Effector memory CD4-positive, alpha-beta T cell (primary cell): ENCODE measurements around the gene XRCC5.

Source experiments
- DNase-seq, 3 donors: peaks; one replicate each; pipeline ENCODE4 v3.0.0-alpha.2; 2020
- H3K27ac ChIP-seq: 2 replicates; pipeline ENCODE4 v1.7.0; 2013; ENCODE audit warnings: mild to moderate bottlenecking, low read length, moderate library complexity; ENCODE audit not compliant: insufficient read depth, poor library complexity, severe bottlenecking
- H3K27me3 ChIP-seq: replicated peaks from 2 replicates; pipeline ENCODE4 v1.7.0; 2013; ENCODE audit warnings: mild to moderate bottlenecking, low read length; ENCODE audit not compliant: insufficient read depth, control insufficient read depth, poor library complexity, severe bottlenecking
- H3K36me3 ChIP-seq: 2 replicates; pipeline ENCODE4 v1.7.0; 2013; ENCODE audit warnings: mild to moderate bottlenecking, low read length, moderate library complexity; ENCODE audit not compliant: control insufficient read depth, insufficient read depth
- H3K4me1 ChIP-seq: 2 replicates; pipeline ENCODE4 v1.7.0; 2013; ENCODE audit warnings: low read length, mild to moderate bottlenecking; ENCODE audit not compliant: control insufficient read depth, insufficient read depth, poor library complexity, severe bottlenecking
- H3K4me3 ChIP-seq: 2 replicates; pipeline ENCODE4 v1.7.0; 2013; ENCODE audit warnings: low read length, low read depth, mild to moderate bottlenecking; ENCODE audit not compliant: insufficient read depth, poor library complexity, severe bottlenecking
- H3K9me3 ChIP-seq: 2 replicates; pipeline ENCODE4 v1.7.0; 2013; ENCODE audit warnings: mild to moderate bottlenecking, low read length, moderate library complexity; ENCODE audit not compliant: control insufficient read depth

Gene XRCC5

GRCh38 chr2:216083464-216084281 is 25.5 kb upstream of the XRCC5 start:
- Histone ChIP-seq H3K27ac (peak overlapping the region; percentile 52), H3K9me3 (no peaks in the 10 kb centered on the region), H3K4me1 (peaks cover 30% of the 10 kb centered on the region), H3K27me3 (no peaks in the 10 kb centered on the region), H3K36me3 (no peaks in the 10 kb centered on the region), H3K4me3 (no peak overlapping the region)
- no peak for DNase-seq

DNA sequence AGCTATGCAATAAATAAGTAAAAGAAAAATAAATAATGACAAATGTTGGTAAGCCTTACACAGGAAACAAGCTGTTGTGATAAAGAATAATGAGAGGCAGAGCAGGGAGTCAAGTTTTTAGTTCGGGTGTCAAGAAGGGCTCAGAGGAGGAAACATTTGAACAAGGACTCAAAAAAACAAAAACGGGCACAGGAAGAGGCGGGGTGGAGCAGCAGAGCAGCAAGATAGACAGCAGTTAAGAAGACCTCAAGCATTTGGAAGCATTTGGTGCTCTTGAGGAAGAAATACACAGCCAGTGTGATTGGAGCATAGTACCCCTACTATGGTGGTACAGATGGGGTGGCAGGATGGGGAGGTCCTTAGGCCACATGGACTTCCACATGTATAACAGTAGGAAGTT is 24.6 kb upstream of the XRCC5 start:
- Histone ChIP-seq H3K27me3 (no peaks in the 10 kb centered on the region), H3K27ac (peak overlapping the region; percentile 52), H3K36me3 (no peaks in the 10 kb centered on the region), H3K4me1 (peaks cover 30% of the 10 kb centered on the region), H3K4me3 (peak overlapping the region; percentile 10), H3K9me3 (no peaks in the 10 kb centered on the region)
- DNase-seq = peak in 1 of 3 donors; percentile 5

- Histone ChIP-seq H3K27ac (no peak overlapping the region), H3K4me1 (peaks cover 22% of the 10 kb centered on the region)
- no peak for DNase-seq
These were observed 22.8 kb upstream of the XRCC5 start for GRCh38 chr2:216086207-216086893.

GRCh38 chr2:216090369-216090786 is 18.8 kb upstream of the XRCC5 start:
- no peak for DNase-seq
- Histone ChIP-seq H3K9me3 (no peaks in the 10 kb centered on the region), H3K4me3 (no peak overlapping the region), H3K4me1 (no peaks in the 10 kb centered on the region), H3K27ac (no peak overlapping the region), H3K27me3 (no peaks in the 10 kb centered on the region), H3K36me3 (no peaks in the 10 kb centered on the region)

More at GRCh38 chr2:216086207-216086893, 22.8 kb upstream of the XRCC5 start:
- H3K27me3 ChIP-seq = no peaks in the 10 kb centered on the region
- H3K9me3 ChIP-seq = no peaks in the 10 kb centered on the region
- no peak overlapping the region for H3K4me3 ChIP-seq
- no peaks in the 10 kb centered on the region for H3K36me3 ChIP-seq

DNA sequence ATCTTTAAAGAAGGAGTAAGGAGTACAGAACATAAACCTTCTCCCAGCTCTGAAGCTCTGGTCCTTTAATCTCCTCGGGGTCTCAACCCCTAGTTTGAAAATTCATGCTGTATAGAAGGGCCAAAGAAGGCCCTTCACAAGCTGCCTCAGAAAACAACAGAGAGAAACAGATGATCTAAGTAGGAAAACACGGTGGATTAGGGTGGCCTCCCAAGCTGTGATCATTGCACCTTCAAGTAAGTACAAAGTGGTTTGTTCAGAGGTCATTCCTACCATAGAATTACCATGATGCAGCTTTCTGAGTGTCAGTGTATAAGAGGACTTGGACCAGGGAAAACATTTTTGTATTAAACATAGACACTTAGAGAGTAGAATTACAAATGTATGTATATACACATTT is 16.5 kb upstream of the XRCC5 start:
- DNase-seq = no peak
- H3K27ac ChIP-seq = no peak overlapping the region
- no peaks in the 10 kb centered on the region for H3K9me3 ChIP-seq
- no peaks in the 10 kb centered on the region for H3K4me1 ChIP-seq
- H3K36me3 ChIP-seq = peaks cover 3% of the 10 kb centered on the region
- no peak overlapping the region for H3K4me3 ChIP-seq
- no peaks in the 10 kb centered on the region for H3K27me3 ChIP-seq

DNA sequence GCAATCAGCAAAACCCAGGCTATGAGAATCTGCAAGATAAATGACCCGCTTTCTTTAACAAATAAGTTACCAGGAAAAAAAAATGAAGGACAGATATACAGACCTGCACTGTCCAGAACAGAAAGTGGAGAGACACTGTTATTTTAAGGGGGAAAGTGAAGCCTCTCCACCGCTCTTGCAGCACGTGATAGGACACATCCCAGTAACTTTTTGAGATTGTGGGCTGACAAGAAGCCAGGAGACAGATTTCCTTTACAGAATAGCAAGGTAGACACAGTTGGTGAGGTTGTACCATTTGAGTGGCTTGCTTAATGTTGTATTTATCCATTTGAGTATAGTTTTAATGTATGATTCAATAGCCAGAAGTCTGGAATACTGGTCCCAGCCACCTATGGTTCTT is 14.4 kb upstream of the XRCC5 start:
- no peak overlapping the region for H3K4me3 ChIP-seq
- no peak overlapping the region for H3K27ac ChIP-seq
- H3K4me1 ChIP-seq = no peaks in the 10 kb centered on the region
- no peaks in the 10 kb centered on the region for H3K27me3 ChIP-seq
- H3K9me3 ChIP-seq = no peaks in the 10 kb centered on the region
- peaks cover 3% of the 10 kb centered on the region for H3K36me3 ChIP-seq
- DNase-seq = no peak

- DNase-seq = no peak
- no peaks in the 10 kb centered on the region for H3K27me3 ChIP-seq
- no peak overlapping the region for H3K4me3 ChIP-seq
- H3K4me1 ChIP-seq = no peaks in the 10 kb centered on the region
- no peaks in the 10 kb centered on the region for H3K9me3 ChIP-seq
- peaks cover 15% of the 10 kb centered on the region for H3K36me3 ChIP-seq
- H3K27ac ChIP-seq = no peak overlapping the region
These were observed 10.5 kb upstream of the XRCC5 start for GRCh38 chr2:216098421-216099334.

- no peaks in the 10 kb centered on the region for H3K9me3 ChIP-seq
- no peak overlapping the region for H3K27ac ChIP-seq
- H3K36me3 ChIP-seq = peaks cover 15% of the 10 kb centered on the region
- no peaks in the 10 kb centered on the region for H3K27me3 ChIP-seq
- H3K4me1 ChIP-seq = no peaks in the 10 kb centered on the region
- H3K4me3 ChIP-seq = no peak overlapping the region
- DNase-seq = no peak
These were observed 8.0 kb upstream of the XRCC5 start for GRCh38 chr2:216101109-216101508.

- no peaks in the 10 kb centered on the region for H3K4me1 ChIP-seq
- no peaks in the 10 kb centered on the region for H3K9me3 ChIP-seq
- H3K27me3 ChIP-seq = no peaks in the 10 kb centered on the region
- no peak overlapping the region for H3K27ac ChIP-seq
- no peak for DNase-seq
- no peak overlapping the region for H3K4me3 ChIP-seq
- H3K36me3 ChIP-seq = peaks cover 12% of the 10 kb centered on the region
These were observed 5.9 kb upstream of the XRCC5 start for GRCh38 chr2:216103213-216103612.
